HG03045 (cell line): Measurements from ENCODE around the gene FRMD3.

ENCODE experiments used
- ATAC-seq: cut with Tn5 transposase; IDR thresholded peaks from one replicate; pipeline ENCODE4 v1.9.1; 2021; ENCODE audit warnings: mild to moderate bottlenecking, moderate library complexity; ENCODE audit not compliant: unreplicated experiment

FRMD3 gene

GRCh38 chr9:83475741-83476140 lies 62.5 kb downstream of the FRMD3 start:
- ATAC-seq, result no peak

DNA sequence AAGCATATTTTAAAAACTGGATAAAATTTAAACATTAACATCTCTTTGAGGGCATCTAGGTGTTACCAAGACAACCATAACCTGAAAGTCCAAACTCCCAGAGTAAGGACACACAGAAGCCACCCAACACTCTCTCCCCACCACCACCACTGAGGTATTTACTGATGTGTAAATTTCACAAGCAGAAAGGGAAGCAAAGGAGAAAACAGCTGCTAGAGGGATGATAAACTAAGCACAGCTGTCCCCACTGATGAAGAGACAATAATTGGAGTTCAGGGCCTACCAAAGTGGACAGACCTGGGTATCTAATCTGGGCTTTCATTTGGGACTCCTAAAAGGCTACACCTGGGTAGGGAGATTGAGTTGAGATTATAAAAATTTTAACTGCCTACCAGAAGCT lies 63.6 kb downstream of the FRMD3 start:
- no peak for ATAC-seq

DNA sequence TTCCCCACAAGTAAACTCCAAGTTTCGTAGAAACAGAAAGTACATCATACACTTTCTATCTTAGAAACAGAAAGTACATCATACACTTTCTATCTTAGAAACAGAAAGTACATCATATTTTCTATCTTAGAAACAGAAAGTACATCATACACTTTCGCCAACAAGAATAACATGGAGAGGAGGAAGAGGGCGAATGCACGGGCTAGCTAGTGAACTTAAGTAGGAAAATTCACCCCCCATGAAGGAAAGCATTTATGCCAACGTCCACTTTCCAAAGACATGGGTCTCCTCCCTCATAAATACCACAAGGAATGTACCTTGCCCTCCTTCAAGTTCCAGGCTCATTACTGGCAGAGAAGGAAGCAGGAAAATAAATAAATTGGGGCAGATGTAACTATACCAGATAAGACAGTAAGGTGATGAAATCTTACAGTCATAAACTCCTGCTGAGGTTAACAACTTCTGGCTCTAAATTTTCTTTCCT lies 64.7 kb downstream of the FRMD3 start:
- ATAC-seq, result peak; percentile 85

- no peak for ATAC-seq
Measured at GRCh38 chr9:83472764-83473163, 65.4 kb downstream of the FRMD3 start.

DNA sequence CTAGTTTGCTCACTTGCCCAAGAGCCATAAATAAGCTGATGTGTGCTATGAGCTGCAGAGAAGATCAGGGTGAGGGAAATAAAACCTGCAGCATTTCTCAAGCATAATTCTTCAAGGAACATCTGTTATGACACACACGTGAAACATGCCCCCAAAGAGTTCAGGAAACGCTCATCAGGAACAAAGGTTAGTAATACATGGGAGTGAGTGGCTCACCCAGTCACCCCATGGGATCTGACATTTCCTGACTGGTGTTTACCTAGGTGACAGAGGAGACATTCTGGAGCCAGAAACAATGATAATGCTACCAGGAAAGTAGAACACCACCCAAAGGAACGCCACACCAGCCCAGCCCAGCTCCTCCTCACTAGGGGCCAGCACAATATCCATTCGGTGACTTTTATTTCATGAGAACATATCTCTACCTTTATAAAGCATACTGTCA lies 66.0 kb downstream of the FRMD3 start:
- ATAC-seq, result no peak

- no peak for ATAC-seq
Measured at GRCh38 chr9:83471241-83471640, 67.0 kb downstream of the FRMD3 start.

DNA sequence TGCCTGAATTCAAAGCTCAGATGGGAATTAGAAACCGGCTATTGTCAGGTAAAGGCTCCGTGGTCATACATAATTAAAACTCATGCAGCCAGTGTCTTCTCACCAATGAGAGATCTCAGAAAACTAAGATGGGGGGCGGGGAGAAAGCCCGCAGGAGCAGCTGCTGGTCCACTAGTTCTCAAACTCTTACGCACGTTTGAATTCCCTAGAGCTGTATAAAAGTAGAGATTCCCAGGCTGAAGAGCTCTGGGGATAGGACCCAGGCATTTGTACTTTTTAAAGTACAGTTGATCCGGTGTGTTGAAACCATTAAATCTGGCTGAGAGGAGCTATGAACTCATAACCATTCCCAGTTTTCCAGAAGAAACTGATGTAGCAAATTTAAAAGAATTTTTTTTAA lies 68.5 kb downstream of the FRMD3 start:
- no peak for ATAC-seq

- no peak for ATAC-seq
Measured at GRCh38 chr9:83468821-83469220, 69.4 kb downstream of the FRMD3 start.

- ATAC-seq, result no peak
Measured at GRCh38 chr9:83466877-83467276, 71.3 kb downstream of the FRMD3 start.

DNA sequence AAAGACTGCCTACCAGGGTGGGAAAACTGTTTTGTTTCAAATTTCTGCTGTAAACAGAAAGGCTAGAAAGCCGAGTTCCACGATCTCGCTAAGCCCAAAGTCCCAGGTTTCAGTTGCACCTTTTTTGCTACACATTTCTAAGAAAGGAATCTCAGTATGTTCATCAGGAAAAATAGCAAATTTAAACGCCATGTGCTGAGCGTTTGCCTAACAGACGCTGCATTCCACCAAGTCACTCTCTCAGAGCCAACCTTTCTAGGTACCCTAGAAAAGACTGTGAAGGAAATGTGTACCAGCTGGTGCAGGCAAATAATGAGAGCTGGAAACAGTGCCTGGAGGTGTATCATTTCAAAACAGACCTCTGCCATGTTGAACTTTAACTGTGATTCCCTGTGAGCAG lies 71.8 kb downstream of the FRMD3 start:
- no peak for ATAC-seq

GRCh38 chr9:83459830-83460229 lies 78.4 kb downstream of the FRMD3 start:
- no peak for ATAC-seq

- no peak for ATAC-seq
Measured at GRCh38 chr9:83458530-83458929, 79.7 kb downstream of the FRMD3 start.

DNA sequence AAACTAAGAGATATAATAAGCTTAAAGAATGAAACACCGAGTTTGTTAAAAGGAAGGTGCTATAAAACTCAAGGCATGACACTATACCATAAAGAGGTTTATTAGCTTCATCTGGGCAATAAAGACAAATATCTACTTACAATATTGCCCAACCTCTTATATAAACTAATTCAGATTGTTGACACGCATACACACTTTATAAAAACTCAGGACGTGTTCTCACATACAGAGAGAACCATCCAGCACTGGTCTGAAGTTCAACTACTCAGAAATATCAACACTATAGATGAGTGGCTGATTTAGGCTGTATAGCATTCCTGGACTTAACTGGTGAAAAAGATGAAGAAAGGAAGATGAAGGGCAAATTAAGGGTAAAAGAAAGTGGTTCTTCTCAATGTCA lies 81.2 kb downstream of the FRMD3 start:
- ATAC-seq, result no peak

DNA sequence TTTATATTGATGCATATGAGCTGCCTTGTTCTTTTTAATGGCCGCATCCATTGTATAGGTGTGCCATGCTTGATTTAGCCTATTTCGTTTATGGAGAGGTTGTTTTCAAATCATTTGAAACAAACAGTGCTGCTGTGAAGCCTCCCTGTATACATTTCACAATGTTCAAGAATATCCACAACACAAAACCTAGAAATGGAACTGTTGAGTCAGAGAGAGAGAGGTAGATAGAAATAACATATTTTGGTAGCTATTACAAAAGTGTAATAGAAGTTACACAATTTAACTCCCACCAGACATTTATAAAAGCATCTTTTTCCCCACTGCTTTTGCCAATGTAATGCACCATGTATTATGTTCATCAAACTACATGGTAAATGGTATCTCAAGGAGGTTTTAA lies 82.0 kb downstream of the FRMD3 start:
- ATAC-seq, result no peak

DNA sequence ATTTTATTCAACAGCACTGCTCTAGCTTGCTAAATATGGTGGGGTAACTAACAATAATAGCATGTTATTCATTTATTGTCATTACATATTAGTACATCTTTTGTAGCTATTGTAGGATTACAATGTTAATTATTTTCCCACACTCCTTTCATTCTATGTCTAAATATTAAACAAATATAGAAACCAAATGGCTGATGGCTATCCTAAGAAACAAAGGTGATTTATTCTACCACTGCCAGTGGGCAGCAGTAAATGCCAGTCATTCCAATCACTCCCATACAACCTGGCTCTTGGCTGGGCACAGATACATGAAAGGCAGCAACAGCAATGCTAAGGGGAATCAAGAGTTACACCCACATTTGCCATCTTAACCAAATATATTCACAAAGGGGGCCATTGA lies 84.1 kb downstream of the FRMD3 start:
- ATAC-seq, result no peak

- no peak for ATAC-seq
Measured at GRCh38 chr9:83451308-83451707, 86.9 kb downstream of the FRMD3 start.

GRCh38 chr9:83449983-83450382 lies 88.2 kb downstream of the FRMD3 start:
- no peak for ATAC-seq

- ATAC-seq, result no peak
Measured at GRCh38 chr9:83449166-83449565, 89.0 kb downstream of the FRMD3 start.

DNA sequence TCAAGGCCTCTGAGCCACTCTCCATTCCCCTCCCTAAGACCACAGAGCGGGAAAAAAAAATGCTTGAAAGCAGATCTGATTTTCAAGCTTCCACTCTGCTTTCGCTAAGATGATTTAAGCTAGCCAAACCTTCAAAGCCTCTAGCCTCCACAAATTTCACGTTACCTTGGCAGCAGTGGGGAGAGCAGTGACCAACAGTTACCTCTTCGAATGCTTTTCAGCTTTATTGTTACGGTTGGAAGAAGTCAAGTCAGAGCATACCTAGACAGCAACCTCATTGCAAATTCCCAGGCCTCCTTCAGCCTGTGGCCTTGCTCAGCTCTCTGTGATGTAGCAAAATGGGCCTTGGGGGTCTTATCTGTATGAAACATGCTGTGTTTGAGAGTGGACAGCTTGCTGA lies 89.6 kb downstream of the FRMD3 start:
- no peak for ATAC-seq

DNA sequence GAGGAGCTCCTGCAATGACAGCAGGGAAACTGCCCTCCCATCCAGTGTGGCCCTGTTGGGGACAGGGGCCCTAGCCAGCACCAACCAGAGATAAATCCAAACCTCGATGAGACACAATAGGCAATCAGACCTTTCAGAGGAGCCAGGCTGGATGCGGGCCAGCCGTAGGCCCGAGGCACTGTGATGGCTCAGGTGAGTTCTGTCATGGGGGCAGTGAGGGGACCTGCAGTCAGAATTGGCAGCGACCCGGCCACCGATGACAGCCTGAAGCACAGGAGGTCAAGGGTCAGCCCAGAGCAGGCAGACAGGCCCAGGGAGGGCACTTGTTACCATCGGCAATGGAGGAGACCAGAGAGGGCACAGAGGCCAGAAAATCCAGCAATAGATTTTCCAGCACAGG lies 90.8 kb downstream of the FRMD3 start:
- no peak for ATAC-seq

DNA sequence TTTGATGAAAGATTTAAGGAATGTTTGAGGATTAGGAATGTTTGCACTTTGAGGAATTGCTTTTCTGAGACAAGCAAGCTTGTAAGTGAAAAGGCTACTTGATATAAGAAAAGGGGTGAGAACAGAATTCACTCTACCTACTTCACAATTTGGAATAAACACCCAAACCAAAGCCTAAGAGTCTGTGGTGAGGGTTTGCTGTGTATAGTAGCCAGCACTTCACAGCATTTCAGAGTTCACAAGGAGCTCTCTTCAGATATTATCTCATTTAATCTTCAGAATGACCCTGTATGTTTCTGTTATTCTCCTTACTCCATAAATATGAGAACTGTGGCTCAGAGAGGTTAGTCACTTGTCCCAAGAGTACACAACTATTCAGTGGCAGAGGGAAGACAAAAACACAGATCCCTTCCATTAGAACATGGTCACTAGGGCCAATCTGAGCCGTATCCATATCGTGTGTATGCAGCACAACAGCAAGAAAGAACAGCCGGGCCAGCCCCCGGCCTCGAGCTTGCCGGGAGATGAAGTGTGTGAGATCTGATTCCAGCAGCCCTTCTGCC lies 92.4 kb downstream of the FRMD3 start:
- ATAC-seq, result no peak

DNA sequence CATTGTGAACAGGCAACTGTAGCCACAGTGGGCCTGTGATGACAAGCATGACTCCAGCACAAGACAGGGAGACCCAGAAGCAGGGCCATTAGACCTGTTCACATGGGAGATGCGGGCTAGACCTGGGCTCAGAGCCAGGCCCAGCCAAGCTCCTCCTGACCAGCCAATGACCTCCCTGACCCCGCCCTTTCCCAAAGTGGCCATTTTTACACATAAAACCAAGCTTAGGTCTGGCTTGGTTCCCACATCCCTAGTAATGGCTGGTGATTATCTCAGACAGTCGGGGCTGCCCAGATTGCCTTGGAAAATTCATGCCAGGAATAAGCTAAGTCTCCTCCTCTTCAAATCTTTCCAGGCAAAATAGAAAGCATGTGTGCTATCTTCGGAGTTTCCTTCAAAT lies 94.1 kb downstream of the FRMD3 start:
- no peak for ATAC-seq

DNA sequence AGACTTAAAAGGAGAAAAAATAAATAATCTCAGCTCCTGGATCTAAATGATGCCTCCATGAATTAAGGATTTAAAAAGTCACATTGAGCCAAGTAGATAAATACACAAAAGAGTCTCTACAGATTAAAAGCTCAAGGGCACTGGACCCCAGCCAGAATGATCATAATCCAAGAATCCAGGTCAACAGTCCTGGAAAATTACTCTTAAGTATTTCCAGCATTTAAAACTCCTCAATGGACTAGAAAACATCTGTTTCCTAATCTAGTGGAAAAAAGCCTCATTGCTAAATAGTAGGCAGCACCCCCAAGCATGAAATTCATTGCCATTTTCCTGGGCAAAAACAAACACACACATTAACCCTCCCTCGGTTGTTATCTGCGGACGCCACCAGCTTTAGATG lies 96.8 kb downstream of the FRMD3 start:
- no peak for ATAC-seq
